CD4-positive, alpha-beta T cell (primary cell): ENCODE data around the gene KCNK4. TPM values are rescaled to one million over a fixed set of nuclear protein-coding genes. Genes with fewer than 3 reads are reported as not detected.
"Not testable (repeated sequence)": the region's sequence is repeated elsewhere in the genome, so short reads cannot be mapped to it uniquely, and the experiment has no call there.

Experiments
- ATAC-seq: fragments of 200-7000 bp; cut with Tn5 transposase; one replicate; pipeline ENCODE4 v1.10.0; 2022; ENCODE audit warnings: mild to moderate bottlenecking; ENCODE audit not compliant: poor library complexity
- CTCF ChIA-PET: fragments of 350-600 bp; sonication (Branson Sonifier 250); formaldehyde crosslinking; loops from one replicate; lab custom pipeline; 2021; ENCODE audit warnings: antibody characterized with exemption, inconsistent platforms; lab: Charles Lee
- POLR2A ChIA-PET: fragments of 350-600 bp; sonication (Branson Sonifier 250); formaldehyde crosslinking; loops from one replicate; lab custom pipeline; 2021; ENCODE audit warnings: antibody characterized with exemption, inconsistent platforms; lab: Charles Lee
- DNase-seq, 14 experiments: peaks; one replicate each; pipeline ENCODE4 v3.0.0-alpha.2; 2013 to 2020; ENCODE audit warnings: mixed read lengths in 2 of 14
- H3K27ac ChIP-seq, 2 donors: one replicate each; pipeline versions ENCODE4 v1.5.1 to v1.7.0; 2013; ENCODE audit warnings: low read length in 2 of 2, low read depth in 1 of 2, mild to moderate bottlenecking in 1 of 2
- H3K27me3 ChIP-seq, 2 experiments: 1 replicate in 1 of 2; 2 replicates in 1 of 2; pipeline versions ENCODE4 v1.6.1 to v1.7.0; 2013; ENCODE audit warnings: low read length in 2 of 2, control low read depth in 1 of 2, mild to moderate bottlenecking in 1 of 2, moderate library complexity in 1 of 2; ENCODE audit not compliant: insufficient read depth in 2 of 2, control insufficient read depth in 1 of 2
- H3K36me3 ChIP-seq: one replicate; pipeline ENCODE4 v1.6.1; 2013; ENCODE audit warnings: low read length, control low read depth; ENCODE audit not compliant: insufficient read depth
- H3K4me1 ChIP-seq: one replicate; pipeline ENCODE4 v1.6.1; 2013; ENCODE audit warnings: low read length, control low read depth; ENCODE audit not compliant: insufficient read depth
- H3K4me3 ChIP-seq: one replicate; pipeline ENCODE4 v1.5.1; 2013; ENCODE audit warnings: mild to moderate bottlenecking, low read length, moderate library complexity
- H3K9me3 ChIP-seq, 2 experiments: 1 replicate in 1 of 2; 2 replicates in 1 of 2; pipeline versions ENCODE4 v1.6.1 to v1.7.0; 2013; ENCODE audit warnings: low read length in 2 of 2, mild to moderate bottlenecking in 2 of 2, control low read depth in 1 of 2, moderate library complexity in 1 of 2; ENCODE audit not compliant: control insufficient read depth in 1 of 2, insufficient read depth in 1 of 2
- H3K27ac Mint-ChIP-seq: one replicate; pipeline ENCODE4 v1.8.0; 2020; ENCODE audit warnings: mixed read lengths
- H3K27me3 Mint-ChIP-seq: one replicate; pipeline ENCODE4 v1.8.0; 2021; ENCODE audit warnings: mixed read lengths
- H3K36me3 Mint-ChIP-seq: one replicate; pipeline ENCODE4 v1.8.0; 2021; ENCODE audit warnings: low read depth, mixed read lengths
- H3K4me1 Mint-ChIP-seq: one replicate; pipeline ENCODE4 v1.8.0; 2021; ENCODE audit warnings: low read depth, mixed read lengths
- H3K4me3 Mint-ChIP-seq: one replicate; pipeline ENCODE4 v1.8.0; 2020; ENCODE audit warnings: mild to moderate bottlenecking, mixed read lengths
- H3K9me3 Mint-ChIP-seq: one replicate; pipeline ENCODE4 v1.8.0; 2020; ENCODE audit warnings: mixed read lengths
- CTCF ChIP-seq: fragments of 200-600 bp; IDR thresholded peaks from one replicate; pipeline ENCODE4 v1.8.0; 2022; ENCODE audit warnings: antibody characterized with exemption, mild to moderate bottlenecking
- intact Hi-C, 2 experiments: fragments of 100-400 bp; cut with DNase I in 1 of 2; cut with micrococcal nuclease in 1 of 2; formaldehyde crosslinking; loops; one replicate each; pipeline versions ENCODE4 v1.15.1 to v1.9.0; 2023 to 2025; cut with DNase I, micrococcal nuclease
- total RNA-seq, 174 experiments: library from RNA in 2 of 174; stranded (reverse) in 2 of 174; gene quantifications; one replicate each; pipeline ENCODE4 v1.2.3 and lab custom pipeline; 2021 to 2026

The KCNK4 gene
- total RNA-seq, 2 experiments from 2014 or later = 0.14 TPM; not detected in 1

- no peaks in the 10 kb centered on the region for H3K27me3 ChIP-seq
- no peak for ATAC-seq
Measured at GRCh38 chr11:64321533-64321932, 30.4 kb downstream of the KCNK4 start.

GRCh38 chr11:64322925-64323260 lies 31.8 kb downstream of the KCNK4 start:
- intact Hi-C loops = no loop called here

More at GRCh38 chr11:64321533-64321932, 30.4 kb downstream of the KCNK4 start:
- ChIA-PET CTCF (no interaction called here), POLR2A (no interaction called here)
- peak overlapping the region; percentile 98 for H3K27ac Mint-ChIP-seq
- H3K4me3 Mint-ChIP-seq = peak overlapping the region; percentile 62
- Histone ChIP-seq H3K27ac (no peak overlapping the region), H3K4me1 (peaks cover 27% of the 10 kb centered on the region), H3K9me3 (no peaks in the 10 kb centered on the region), H3K4me3 (no peak overlapping the region), H3K36me3 (peaks cover 18% of the 10 kb centered on the region)
- H3K27me3 Mint-ChIP-seq = no peaks in the 10 kb centered on the region
- peaks cover 36% of the 10 kb centered on the region for H3K4me1 Mint-ChIP-seq
- H3K9me3 Mint-ChIP-seq = no peaks in the 10 kb centered on the region
- intact Hi-C loops = no loop called here
- no peak for TF ChIP-seq CTCF
- H3K36me3 Mint-ChIP-seq = peaks cover 45% of the 10 kb centered on the region
- DNase-seq = peak in 1 of 14 experiments; percentile 11

GRCh38 chr11:64323373-64323772 lies 32.3 kb downstream of the KCNK4 start:
- H3K27me3 ChIP-seq = no peaks in the 10 kb centered on the region
- no peak overlapping the region for H3K4me3 ChIP-seq
- H3K36me3 ChIP-seq = peaks cover 18% of the 10 kb centered on the region
- CTCF ChIA-PET = no interaction called here
- no peak for TF ChIP-seq CTCF
- intact Hi-C loops = no loop called here
- peaks cover 19% of the 10 kb centered on the region for H3K4me1 Mint-ChIP-seq
- ATAC-seq = no peak
- DNase-seq = peak in 1 of 14 experiments; percentile 17
- H3K9me3 Mint-ChIP-seq = no peaks in the 10 kb centered on the region
- H3K4me3 Mint-ChIP-seq = no peak overlapping the region
- POLR2A ChIA-PET = no interaction called here
- no peaks in the 10 kb centered on the region for H3K9me3 ChIP-seq
- no peak overlapping the region for H3K27ac ChIP-seq
- H3K27me3 Mint-ChIP-seq = no peaks in the 10 kb centered on the region
- H3K36me3 Mint-ChIP-seq = peaks cover 27% of the 10 kb centered on the region
- H3K27ac Mint-ChIP-seq = no peak overlapping the region
- H3K4me1 ChIP-seq = peaks cover 13% of the 10 kb centered on the region

More at GRCh38 chr11:64322925-64323260, 31.8 kb downstream of the KCNK4 start:
- POLR2A ChIA-PET = no interaction called here
- H3K27me3 ChIP-seq = no peaks in the 10 kb centered on the region
- peak in 1 of 14 experiments; percentile 19 for DNase-seq
- peaks cover 18% of the 10 kb centered on the region for H3K36me3 ChIP-seq
- H3K4me1 ChIP-seq = peaks cover 17% of the 10 kb centered on the region
- H3K27ac ChIP-seq = no peak overlapping the region
- CTCF ChIA-PET = no interaction called here
- TF ChIP-seq CTCF = no peak
- peaks cover 31% of the 10 kb centered on the region for H3K36me3 Mint-ChIP-seq
- H3K27me3 Mint-ChIP-seq = no peaks in the 10 kb centered on the region
- peaks cover 23% of the 10 kb centered on the region for H3K4me1 Mint-ChIP-seq
- no peak for ATAC-seq
- H3K4me3 Mint-ChIP-seq = no peak overlapping the region
- H3K9me3 Mint-ChIP-seq = no peaks in the 10 kb centered on the region
- no peak overlapping the region for H3K4me3 ChIP-seq
- no peaks in the 10 kb centered on the region for H3K9me3 ChIP-seq
- no peak overlapping the region for H3K27ac Mint-ChIP-seq

- POLR2A ChIA-PET, H3K27ac Mint-ChIP-seq, ATAC-seq, H3K27me3 Mint-ChIP-seq, H3K9me3 ChIP-seq, H3K27me3 ChIP-seq, intact Hi-C loops, H3K4me3 Mint-ChIP-seq, H3K4me3 ChIP-seq, DNase-seq, H3K27ac ChIP-seq, H3K4me1 ChIP-seq, H3K9me3 Mint-ChIP-seq: not testable (repeated sequence)
- CTCF ChIA-PET = interaction anchor here (0.6 kb wide), 1 partner anchor 136 kb away, joined by 3 read pairs; no protein-coding TSS in a partner anchor
- peaks cover 16% of the 10 kb centered on the region for H3K4me1 Mint-ChIP-seq
- peaks cover 18% of the 10 kb centered on the region for H3K36me3 ChIP-seq
- H3K36me3 Mint-ChIP-seq = peaks cover 23% of the 10 kb centered on the region
Measured at GRCh38 chr11:64323984-64324383, 32.9 kb downstream of the KCNK4 start.
